A673 (cell line): ENCODE results near the gene TTC9B.

ENCODE experiments used
- CTCF ChIP-seq: fragments of 300-800, 200-600 bp; sonication (generic); conservative IDR thresholded peaks from 2 replicates; pipeline ENCODE4 v1.5.1; 2017; ENCODE audit warnings: low read depth, mild to moderate bottlenecking, antibody characterized with exemption, low read length, moderate library complexity, mixed read lengths
- EZH2 ChIP-seq: fragments of 200-600 bp; sonication (generic); IDR thresholded peaks from 2 replicates; pipeline ENCODE4 v1.6.1; 2017; ENCODE audit warnings: borderline replicate concordance, low read depth, mild to moderate bottlenecking, mixed read lengths, antibody characterized with exemption, low read length; ENCODE audit not compliant: poor library complexity, severe bottlenecking

GRCh38 chr19:40240332-40240731 is 22.1 kb upstream of the TTC9B start:
- TF ChIP-seq CTCF (no peak), EZH2 (no peak)
